ENCODE results near the gene ANKRD13B. TPM values are rescaled to one million over a fixed set of nuclear protein-coding genes. Genes with fewer than 3 reads are reported as not detected.
A peak's percentile ranks its signal among the peaks of the same experiment; 100 is the strongest.

Gene ANKRD13B
- total RNA-seq, 1 experiment from 2014 or later, result 2.9 TPM

DNA sequence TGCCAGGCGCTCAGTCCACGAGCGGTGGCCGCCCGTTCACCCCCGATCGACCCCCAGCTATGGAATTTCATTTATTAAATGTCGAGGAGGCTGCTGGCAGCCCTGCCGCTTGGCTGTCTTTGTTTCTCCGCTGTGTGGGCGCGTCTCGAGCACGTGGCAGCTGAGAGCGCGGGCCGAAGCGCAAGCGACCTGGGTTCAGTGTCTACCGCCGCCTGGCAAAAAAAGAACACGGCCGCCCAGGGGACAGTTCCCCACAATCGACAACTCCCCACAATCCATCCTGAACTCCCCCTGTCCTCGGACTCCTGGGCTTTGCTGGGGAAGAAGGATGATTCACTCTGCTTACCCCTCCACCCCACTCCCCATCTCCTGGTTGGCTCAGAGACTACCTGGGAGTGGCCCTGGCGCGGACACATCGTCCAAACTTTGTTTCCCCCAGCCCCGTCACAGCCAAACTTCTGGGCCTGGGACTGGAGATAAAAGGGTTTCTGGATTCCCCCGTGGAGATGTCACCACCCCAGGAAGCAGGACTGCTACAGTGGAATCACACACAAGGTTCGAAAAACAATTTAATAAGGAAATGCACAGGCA lies 1.7 kb upstream of the ANKRD13B start:
- peaks cover 64% of the 10 kb centered on the region for H3K4me1 ChIP-seq (replicated peaks)
- DNase-seq (ENCODE audit: low read depth in 1 of 2, low spot score in 2 of 2), result no peak
- H3K9me3 ChIP-seq (replicated peaks), result no peaks in the 10 kb centered on the region

GRCh38 chr17:29591737-29592608 lies 959 bp upstream of the ANKRD13B start:
- H3K4me3 ChIP-seq, result peak overlapping the region; percentile 3
- H3K4me1 ChIP-seq (replicated peaks), result peaks cover 64% of the 10 kb centered on the region

More for the DNA sequence above, 1.7 kb upstream of the ANKRD13B start:
- H3K36me3 ChIP-seq, result peaks cover 9% of the 10 kb centered on the region; the same call in 1 of the 2 replicates
- H3K27me3 ChIP-seq (replicated peaks), result no peaks in the 10 kb centered on the region
- no peak overlapping the region for H3K27ac ChIP-seq
- peak overlapping the region; percentile 3 for H3K4me3 ChIP-seq

DNA sequence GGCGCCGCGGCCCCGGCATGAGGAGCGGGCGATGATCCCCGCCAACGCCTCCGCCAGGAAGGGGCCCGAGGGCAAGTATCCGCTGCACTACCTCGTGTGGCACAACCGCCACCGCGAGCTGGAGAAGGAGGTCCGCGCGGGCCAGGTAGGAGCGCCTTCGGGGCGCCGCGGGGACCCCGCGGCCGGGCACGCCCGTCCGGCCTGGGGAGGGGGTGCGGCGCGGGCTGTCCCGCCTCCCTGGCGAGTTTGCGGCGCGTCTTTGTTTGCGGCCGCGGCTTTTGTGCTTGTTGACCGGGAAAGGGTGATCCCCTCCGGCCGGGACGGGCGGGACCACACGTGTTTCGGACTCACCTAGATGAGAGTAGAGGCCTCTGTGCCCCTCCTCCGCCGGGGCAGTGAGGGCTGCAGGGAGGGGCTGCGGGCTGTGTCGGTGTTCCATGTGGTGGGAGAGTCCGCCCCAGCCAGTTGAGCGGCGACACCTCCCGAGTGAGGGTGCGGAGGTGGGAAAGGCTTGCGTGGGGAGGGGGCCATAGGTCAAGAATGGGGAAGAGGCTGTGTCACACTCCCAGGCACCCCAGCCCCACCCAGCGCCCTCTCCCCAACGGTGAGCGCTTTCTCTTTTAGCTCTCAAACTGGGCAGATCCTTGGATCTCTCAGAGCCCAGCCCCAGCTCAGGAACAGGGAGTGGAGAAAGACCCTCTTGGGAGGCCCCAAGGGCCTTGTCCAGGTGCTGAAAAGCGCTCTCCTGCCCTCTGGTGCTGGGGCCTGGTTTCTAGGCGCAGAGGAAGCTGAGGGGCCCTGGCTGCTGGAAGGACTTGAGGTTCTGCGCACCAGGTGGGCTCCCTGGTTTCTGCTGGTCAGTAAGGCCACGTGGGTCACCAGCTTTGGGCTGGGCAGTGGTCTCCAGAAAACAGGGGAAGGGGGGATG lies 923 bp downstream of the ANKRD13B start:
- Histone ChIP-seq H3K4me1 (replicated peaks) (peaks cover 52% of the 10 kb centered on the region), H3K36me3 (peaks cover 4% of the 10 kb centered on the region; the same call in 1 of the 2 replicates), H3K4me3 (peak overlapping the region; percentile 57), H3K27me3 (replicated peaks) (no peaks in the 10 kb centered on the region), H3K9me3 (replicated peaks) (no peaks in the 10 kb centered on the region), H3K27ac (no peak overlapping the region)
- no peak for DNase-seq (ENCODE audit: low read depth in 1 of 2, low spot score in 2 of 2)

More at GRCh38 chr17:29591737-29592608, 959 bp upstream of the ANKRD13B start:
- Histone ChIP-seq H3K27ac (no peak overlapping the region), H3K9me3 (replicated peaks) (no peaks in the 10 kb centered on the region), H3K27me3 (replicated peaks) (no peaks in the 10 kb centered on the region), H3K36me3 (peaks cover 9% of the 10 kb centered on the region; the same call in 1 of the 2 replicates)
- peak; percentile 90 to 91 for DNase-seq (ENCODE audit: low read depth in 1 of 2, low spot score in 2 of 2)

DNA sequence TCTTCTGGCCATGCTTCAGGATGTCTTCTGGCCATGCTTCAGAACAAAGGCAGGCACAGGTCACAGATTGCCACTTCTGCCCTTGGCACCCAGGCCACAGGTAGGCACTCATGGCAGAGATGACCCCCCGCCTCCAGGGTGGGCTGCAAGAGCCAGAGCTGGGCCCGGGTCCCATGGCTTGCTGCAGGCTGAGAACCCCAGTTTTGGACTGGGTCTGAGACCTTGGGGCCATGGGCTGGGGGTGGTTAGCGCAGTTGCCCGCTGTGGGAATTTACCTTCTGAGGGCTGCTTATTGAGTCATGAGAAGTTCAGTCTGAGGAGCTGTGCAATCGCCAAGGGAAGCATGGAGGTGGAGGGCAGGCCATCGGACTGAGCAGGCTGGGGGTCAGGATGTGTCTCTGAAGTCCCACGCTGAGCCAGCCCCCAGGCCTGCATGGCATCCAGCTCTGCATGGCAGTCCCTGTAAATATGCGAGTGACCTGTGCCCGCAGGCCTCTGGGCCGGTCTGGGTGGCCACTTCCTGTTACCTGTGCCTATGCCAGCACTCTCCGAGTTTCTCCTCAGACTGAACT lies 1.7 kb downstream of the ANKRD13B start:
- no peak overlapping the region for H3K27ac ChIP-seq

DNA sequence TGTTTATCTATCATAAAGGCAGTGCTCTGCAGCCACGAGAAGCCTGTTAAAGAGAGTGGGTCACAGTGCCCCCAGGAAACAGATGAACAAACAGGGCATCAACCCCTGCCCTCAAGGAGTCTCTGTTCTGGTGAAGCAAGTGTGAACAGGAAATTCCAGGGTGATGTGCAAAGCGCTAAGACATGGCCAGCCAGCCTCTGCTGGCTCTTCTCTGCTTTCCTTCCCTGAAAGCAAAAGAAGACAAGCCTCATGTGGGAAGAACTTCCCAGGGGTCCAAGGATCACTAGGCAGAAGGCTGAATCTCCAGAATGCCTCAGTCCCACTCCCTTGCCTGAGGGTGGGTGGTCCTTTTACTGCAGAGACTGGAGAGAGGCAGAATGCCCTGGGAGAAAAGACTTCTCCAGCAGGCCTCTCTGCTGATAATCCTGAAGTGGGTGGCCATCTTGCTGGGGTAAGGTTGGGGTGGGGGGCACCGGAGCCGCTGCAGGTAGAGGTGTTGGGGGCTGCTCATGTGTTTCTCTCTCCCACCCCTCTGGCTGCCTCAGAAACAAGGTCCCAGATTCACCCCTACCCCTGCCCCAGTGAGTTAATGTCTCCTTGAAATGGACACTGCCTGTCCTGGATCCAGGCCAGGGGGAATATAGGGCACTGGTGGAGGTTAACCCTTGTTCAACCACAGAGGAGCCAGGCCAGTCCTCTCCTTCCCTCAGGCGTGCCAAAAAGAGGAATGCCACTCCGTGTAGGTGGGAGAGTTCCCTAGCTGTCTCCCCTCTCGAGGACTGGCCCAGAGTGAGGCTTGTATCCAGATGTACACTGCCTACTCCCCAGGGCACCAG lies 2.4 kb downstream of the ANKRD13B start:
- 0 out of 2 replicates have a peak, but pooled peaks cover 2% of the 10 kb centered on the region for H3K36me3 ChIP-seq
- H3K27me3 ChIP-seq (replicated peaks), result no peaks in the 10 kb centered on the region
- no peak for DNase-seq (ENCODE audit: low read depth in 1 of 2, low spot score in 2 of 2)
- peaks cover 43% of the 10 kb centered on the region for H3K4me1 ChIP-seq (replicated peaks)
- no peaks in the 10 kb centered on the region for H3K9me3 ChIP-seq (replicated peaks)
- no peak overlapping the region for H3K4me3 ChIP-seq
- H3K27ac ChIP-seq, result no peak overlapping the region

More for the DNA sequence above, 1.7 kb downstream of the ANKRD13B start:
- H3K36me3 ChIP-seq, result 0 out of 2 replicates have a peak, but pooled peaks cover 2% of the 10 kb centered on the region
- no peak overlapping the region for H3K4me3 ChIP-seq
- peaks cover 51% of the 10 kb centered on the region for H3K4me1 ChIP-seq (replicated peaks)
- H3K9me3 ChIP-seq (replicated peaks), result no peaks in the 10 kb centered on the region
- no peak for DNase-seq (ENCODE audit: low read depth in 1 of 2, low spot score in 2 of 2)
- no peaks in the 10 kb centered on the region for H3K27me3 ChIP-seq (replicated peaks)

DNA sequence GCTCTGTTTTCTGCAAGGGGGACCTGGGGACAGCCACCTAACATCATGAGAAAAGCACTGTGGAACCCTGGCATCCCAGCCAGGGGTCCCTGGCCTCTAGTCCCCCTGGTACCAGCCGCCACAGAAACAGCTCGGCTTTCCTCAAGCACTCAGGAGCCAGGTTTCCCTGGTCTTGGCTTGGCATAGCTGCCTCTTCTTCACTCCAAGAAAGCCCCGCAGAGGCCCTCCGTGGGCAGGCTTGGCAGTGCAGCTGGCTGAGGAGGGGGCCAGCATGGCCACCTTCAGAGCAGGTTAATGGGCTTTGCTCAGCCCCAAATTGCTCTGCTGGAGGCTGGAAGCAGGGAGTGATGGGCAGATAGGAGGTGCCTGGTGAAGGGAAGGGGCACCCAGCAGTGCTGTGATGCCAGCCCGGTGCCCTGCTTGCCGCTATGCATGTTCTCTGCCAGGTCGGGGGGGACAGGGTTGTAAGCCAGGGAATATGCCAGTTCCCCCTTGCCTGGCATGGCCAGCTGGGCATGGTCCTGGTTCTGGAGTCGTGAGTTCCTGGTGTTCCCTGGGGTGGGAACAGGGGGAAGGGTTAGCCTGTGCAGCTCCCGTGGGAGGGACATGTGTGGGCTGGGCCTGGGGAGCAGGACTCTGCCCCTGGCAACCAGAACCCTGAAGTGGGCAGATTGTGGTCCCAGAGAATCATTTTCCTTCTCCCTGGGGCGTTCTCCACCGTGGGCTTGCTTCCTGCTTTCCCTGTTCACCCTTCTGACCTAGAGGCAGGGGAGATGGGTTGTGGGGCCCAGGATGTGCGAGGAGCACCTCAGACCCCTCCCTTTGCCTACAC lies 3.2 kb downstream of the ANKRD13B start:
- no peaks in the 10 kb centered on the region for H3K27me3 ChIP-seq (replicated peaks)
- H3K4me3 ChIP-seq, result no peak overlapping the region
- no peak for DNase-seq (ENCODE audit: low read depth in 1 of 2, low spot score in 2 of 2)
- peaks cover 35% of the 10 kb centered on the region for H3K4me1 ChIP-seq (replicated peaks)
- no peaks in the 10 kb centered on the region for H3K36me3 ChIP-seq
- no peaks in the 10 kb centered on the region for H3K9me3 ChIP-seq (replicated peaks)
- H3K27ac ChIP-seq, result no peak overlapping the region

GRCh38 chr17:29596811-29597210 lies 3.9 kb downstream of the ANKRD13B start:
- no peak for DNase-seq (ENCODE audit: low read depth in 1 of 2, low spot score in 2 of 2)
- no peaks in the 10 kb centered on the region for H3K36me3 ChIP-seq
- H3K27ac ChIP-seq, result no peak overlapping the region
- no peaks in the 10 kb centered on the region for H3K27me3 ChIP-seq (replicated peaks)
- no peaks in the 10 kb centered on the region for H3K9me3 ChIP-seq (replicated peaks)
- H3K4me1 ChIP-seq (replicated peaks), result peaks cover 29% of the 10 kb centered on the region
- H3K4me3 ChIP-seq, result no peak overlapping the region

- DNase-seq (ENCODE audit: low read depth in 1 of 2, low spot score in 2 of 2), result no peak
- Histone ChIP-seq H3K36me3 (no peaks in the 10 kb centered on the region), H3K4me1 (replicated peaks) (peaks cover 21% of the 10 kb centered on the region), H3K27ac (no peak overlapping the region), H3K4me3 (no peak overlapping the region), H3K27me3 (replicated peaks) (no peaks in the 10 kb centered on the region), H3K9me3 (replicated peaks) (no peaks in the 10 kb centered on the region)
Measured at GRCh38 chr17:29597361-29598172, 4.6 kb downstream of the ANKRD13B start.

- Histone ChIP-seq H3K4me1 (replicated peaks) (no peaks in the 10 kb centered on the region), H3K27ac (no peak overlapping the region), H3K27me3 (replicated peaks) (no peaks in the 10 kb centered on the region), H3K36me3 (no peaks in the 10 kb centered on the region), H3K9me3 (replicated peaks) (no peaks in the 10 kb centered on the region), H3K4me3 (no peak overlapping the region)
- DNase-seq (ENCODE audit: low read depth in 1 of 2, low spot score in 2 of 2), result no peak
Measured at GRCh38 chr17:29603109-29603674, 10.3 kb downstream of the ANKRD13B start.

DNA sequence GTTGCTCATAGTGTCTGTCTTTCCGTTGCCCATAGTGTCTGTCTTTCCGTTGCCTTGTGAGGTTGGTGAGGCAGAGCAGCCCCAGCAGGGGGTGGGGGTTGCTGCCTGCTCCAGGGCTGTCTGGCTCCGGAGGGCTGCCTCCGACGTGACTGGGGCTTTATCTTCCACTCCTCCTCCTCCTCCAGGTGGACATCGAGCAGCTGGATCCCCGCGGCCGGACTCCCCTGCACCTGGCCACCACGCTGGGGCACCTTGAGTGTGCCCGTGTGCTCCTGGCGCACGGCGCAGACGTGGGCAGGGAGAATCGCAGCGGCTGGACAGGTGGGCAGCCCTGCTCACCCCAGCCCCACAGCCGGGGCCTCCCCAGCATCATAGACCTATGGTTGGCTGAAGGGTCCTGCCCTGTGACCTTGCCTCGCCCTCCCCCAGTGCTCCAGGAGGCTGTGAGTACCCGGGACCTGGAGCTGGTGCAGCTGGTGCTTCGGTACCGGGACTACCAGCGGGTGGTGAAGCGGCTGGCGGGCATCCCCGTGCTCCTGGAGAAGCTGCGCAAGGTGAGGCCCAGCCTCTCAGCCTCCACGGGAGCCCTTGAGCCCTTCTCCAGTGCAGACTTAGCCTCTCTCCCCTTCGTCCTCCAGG lies 14.7 kb downstream of the ANKRD13B start:
- Histone ChIP-seq H3K27ac (no peak overlapping the region), H3K4me3 (no peak overlapping the region), H3K9me3 (replicated peaks) (no peaks in the 10 kb centered on the region), H3K36me3 (no peaks in the 10 kb centered on the region), H3K27me3 (replicated peaks) (no peaks in the 10 kb centered on the region), H3K4me1 (replicated peaks) (no peaks in the 10 kb centered on the region)
- no peak for DNase-seq (ENCODE audit: low read depth in 1 of 2, low spot score in 2 of 2)

DNA sequence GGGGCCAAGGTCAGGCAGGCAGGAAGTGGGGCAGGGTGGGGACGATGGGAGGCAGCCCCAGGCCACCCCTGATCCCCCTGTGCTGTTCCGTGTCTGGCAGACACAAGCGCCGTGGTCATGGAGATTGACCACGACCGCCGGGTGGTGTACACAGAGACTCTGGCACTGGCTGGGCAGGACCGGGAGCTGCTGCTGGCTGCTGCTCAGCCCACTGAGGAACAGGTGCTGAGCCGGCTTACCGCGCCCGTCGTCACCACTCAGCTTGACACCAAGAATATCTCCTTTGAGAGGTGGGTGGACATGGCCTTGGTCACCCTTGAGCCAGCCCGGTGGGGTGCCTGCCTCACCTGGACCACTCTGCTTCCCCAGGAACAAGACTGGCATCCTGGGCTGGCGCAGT lies 16.1 kb downstream of the ANKRD13B start:
- H3K27ac ChIP-seq, result no peak overlapping the region
- no peak overlapping the region for H3K4me3 ChIP-seq
- H3K4me1 ChIP-seq (replicated peaks), result no peaks in the 10 kb centered on the region
- no peaks in the 10 kb centered on the region for H3K27me3 ChIP-seq (replicated peaks)
- no peaks in the 10 kb centered on the region for H3K9me3 ChIP-seq (replicated peaks)
- H3K36me3 ChIP-seq, result no peaks in the 10 kb centered on the region
- no peak for DNase-seq (ENCODE audit: low read depth in 1 of 2, low spot score in 2 of 2)

All from SJSA1 (cell line).